ENCODE measurements around the gene TAF6. TPM values are rescaled to one million over a fixed set of nuclear protein-coding genes. Genes with fewer than 3 reads are reported as not detected.
"Not testable (repeated sequence)": the region's sequence is repeated elsewhere in the genome, so short reads cannot be mapped to it uniquely, and the experiment has no call there.

TAF6 gene
- total RNA-seq, 1 experiment from 2014 or later = 47.2 TPM

DNA sequence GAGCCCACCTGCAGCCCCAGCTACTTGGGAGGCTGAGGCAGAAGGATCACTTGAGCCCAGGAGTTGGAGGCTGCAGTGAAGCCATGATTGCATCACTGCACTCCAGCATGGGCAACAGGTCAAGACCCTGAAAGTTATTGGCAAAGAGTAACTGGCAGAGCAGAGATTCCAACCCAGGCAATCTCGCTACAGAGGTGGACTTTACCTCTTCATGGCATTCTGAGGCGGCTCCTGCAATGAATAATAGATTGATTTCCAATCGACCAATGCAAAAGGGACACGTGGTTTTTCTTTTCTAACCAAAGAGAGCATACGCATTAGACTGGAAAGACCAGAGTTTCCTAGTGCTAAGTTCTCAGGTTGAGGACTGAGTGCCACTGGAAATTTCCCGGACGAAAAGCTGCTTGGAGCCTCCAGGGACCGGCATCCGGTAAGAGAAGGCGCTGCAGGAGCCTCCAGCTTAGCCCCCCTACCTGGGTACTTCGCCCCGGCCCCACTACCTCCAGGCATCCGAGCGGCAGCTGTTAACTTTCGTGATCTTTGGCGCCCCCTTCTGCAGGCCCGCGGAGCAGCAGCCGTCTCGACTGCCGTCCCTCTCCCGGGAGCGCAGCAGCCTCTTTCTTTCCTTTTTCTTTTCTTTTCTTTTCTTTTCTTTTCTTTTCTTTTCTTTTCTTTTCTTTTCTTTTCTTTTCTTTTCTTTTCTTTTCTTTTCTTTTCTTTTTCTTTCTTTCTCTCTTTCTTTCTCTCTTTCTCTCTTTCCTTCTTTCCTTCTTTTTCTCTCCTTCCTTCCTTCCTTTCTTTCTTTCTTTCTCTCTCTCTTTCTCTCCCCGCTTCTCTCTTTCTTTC is 11.7 kb upstream of the TAF6 start:
- ChIA-PET CTCF (interaction anchor here (0.5 to 8.2 kb wide), 28 partner anchors 8 to 764 kb away, joined by 3 to 93 read pairs (median 3); partner anchors contain the start of genes AP4M1, LAMTOR4 and MCM7), POLR2A (interaction anchor here (0.9 to 1.5 kb wide), 5 partner anchors 12 to 41 kb away, joined by 3 to 5 read pairs (median 4); partner anchors contain the start of gene LAMTOR4)
- TF ChIP-seq, protein P1, sequence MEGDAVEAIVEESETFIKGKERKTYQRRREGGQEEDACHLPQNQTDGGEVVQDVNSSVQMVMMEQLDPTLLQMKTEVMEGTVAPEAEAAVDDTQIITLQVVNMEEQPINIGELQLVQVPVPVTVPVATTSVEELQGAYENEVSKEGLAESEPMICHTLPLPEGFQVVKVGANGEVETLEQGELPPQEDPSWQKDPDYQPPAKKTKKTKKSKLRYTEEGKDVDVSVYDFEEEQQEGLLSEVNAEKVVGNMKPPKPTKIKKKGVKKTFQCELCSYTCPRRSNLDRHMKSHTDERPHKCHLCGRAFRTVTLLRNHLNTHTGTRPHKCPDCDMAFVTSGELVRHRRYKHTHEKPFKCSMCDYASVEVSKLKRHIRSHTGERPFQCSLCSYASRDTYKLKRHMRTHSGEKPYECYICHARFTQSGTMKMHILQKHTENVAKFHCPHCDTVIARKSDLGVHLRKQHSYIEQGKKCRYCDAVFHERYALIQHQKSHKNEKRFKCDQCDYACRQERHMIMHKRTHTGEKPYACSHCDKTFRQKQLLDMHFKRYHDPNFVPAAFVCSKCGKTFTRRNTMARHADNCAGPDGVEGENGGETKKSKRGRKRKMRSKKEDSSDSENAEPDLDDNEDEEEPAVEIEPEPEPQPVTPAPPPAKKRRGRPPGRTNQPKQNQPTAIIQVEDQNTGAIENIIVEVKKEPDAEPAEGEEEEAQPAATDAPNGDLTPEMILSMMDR (IDR thresholded peaks at IDR 0.05; ENCODE audit: unreplicated experiment) = peak; percentile 90
- Mint-ChIP-seq H3K27me3 (ENCODE audit: insufficient read depth, unreplicated experiment) (peaks cover 5% of the 10 kb centered on the region), H3K36me3 (ENCODE audit: insufficient read depth, unreplicated experiment) (peaks cover under 1% of the 10 kb centered on the region), H3K27ac (ENCODE audit: low read depth, unreplicated experiment) (no peak overlapping the region), H3K4me1 (ENCODE audit: insufficient read depth, unreplicated experiment) (peaks cover 11% of the 10 kb centered on the region), H3K4me3 (ENCODE audit: unreplicated experiment) (no peak overlapping the region), H3K9me3 (ENCODE audit: unreplicated experiment) (no peaks in the 10 kb centered on the region)
- intact Hi-C loops (cut with micrococcal nuclease) = loop anchor here (10.0 kb wide), 1 partner anchor 214 kb away; no protein-coding TSS in a partner anchor
- no TSS peak for BruUV-seq (replicated peaks)
- DNase-seq (ENCODE audit: unreplicated experiment) = peak; percentile 67

DNA sequence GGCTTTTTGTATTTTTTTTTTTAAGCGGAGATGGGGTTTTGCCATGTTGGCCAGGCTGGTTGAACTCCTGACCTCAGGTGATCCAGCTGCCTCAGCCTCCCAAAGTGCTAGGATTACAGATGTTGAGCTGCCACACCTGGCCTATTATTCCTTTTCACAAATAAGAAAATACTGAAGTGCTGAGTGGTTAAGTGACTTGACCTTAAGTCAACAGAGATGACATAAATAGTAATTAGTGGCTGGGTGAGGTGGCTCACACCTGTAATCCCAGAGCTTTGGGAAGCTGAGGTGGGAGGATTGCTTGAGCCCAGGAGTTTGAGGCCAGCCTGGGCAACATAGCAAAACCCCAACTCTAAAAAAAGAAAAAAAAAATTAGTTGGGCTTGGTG is 11.1 kb upstream of the TAF6 start:
- H3K27ac Mint-ChIP-seq (ENCODE audit: low read depth, unreplicated experiment); H3K9me3 Mint-ChIP-seq (ENCODE audit: unreplicated experiment); H3K4me3 Mint-ChIP-seq (ENCODE audit: unreplicated experiment); H3K36me3 Mint-ChIP-seq (ENCODE audit: insufficient read depth, unreplicated experiment); BruUV-seq (replicated peaks); H3K27me3 Mint-ChIP-seq (ENCODE audit: insufficient read depth, unreplicated experiment); DNase-seq (ENCODE audit: unreplicated experiment): not testable (repeated sequence)
- H3K4me1 Mint-ChIP-seq (ENCODE audit: insufficient read depth, unreplicated experiment) = peaks cover 11% of the 10 kb centered on the region
- ChIA-PET POLR2A (interaction anchor here (0.6 to 1.5 kb wide), 6 partner anchors 9 to 41 kb away, joined by 3 to 5 read pairs (median 4); partner anchors contain the start of gene LAMTOR4), CTCF (interaction anchor here (0.6 to 8.2 kb wide), 25 partner anchors 8 to 1739 kb away, joined by 3 to 93 read pairs (median 3); partner anchors contain the start of genes AP4M1, LAMTOR4 and MCM7)
- intact Hi-C loops (cut with micrococcal nuclease) = loop anchor here (10.0 kb wide), 1 partner anchor 215 kb away; no protein-coding TSS in a partner anchor

DNA sequence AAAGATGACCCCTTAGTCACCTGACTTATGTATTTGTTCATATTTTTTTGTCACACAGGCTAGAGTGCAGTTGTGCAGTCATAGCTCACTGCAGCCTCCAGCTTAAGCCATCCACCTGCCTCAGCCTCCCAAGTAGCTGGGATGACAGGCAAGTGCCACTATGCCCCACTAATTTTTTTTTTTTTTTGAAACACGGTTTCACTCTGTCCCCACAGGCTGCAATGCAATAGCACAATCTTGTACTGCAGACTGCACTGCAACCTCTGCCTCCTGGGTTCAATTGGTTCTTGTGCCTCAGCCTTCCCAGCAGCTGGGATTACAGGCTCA is 9.4 kb upstream of the TAF6 start:
- no TSS peak for BruUV-seq (replicated peaks)
- TF ChIP-seq, protein P1 (IDR thresholded peaks at IDR 0.05; ENCODE audit: unreplicated experiment) = no peak
- Mint-ChIP-seq H3K4me3 (ENCODE audit: unreplicated experiment) (peak overlapping the region; percentile 98), H3K4me1 (ENCODE audit: insufficient read depth, unreplicated experiment) (peaks cover 11% of the 10 kb centered on the region), H3K27ac (ENCODE audit: low read depth, unreplicated experiment) (no peak overlapping the region), H3K36me3 (ENCODE audit: insufficient read depth, unreplicated experiment) (peaks cover 5% of the 10 kb centered on the region), H3K9me3 (ENCODE audit: unreplicated experiment) (no peaks in the 10 kb centered on the region), H3K27me3 (ENCODE audit: insufficient read depth, unreplicated experiment) (no peaks in the 10 kb centered on the region)
- no peak for DNase-seq (ENCODE audit: unreplicated experiment)
- ChIA-PET CTCF (interaction anchor here (0.7 to 8.2 kb wide), 3 partner anchors 12 to 87 kb away, joined by 3 to 93 read pairs (median 3); no protein-coding TSS in a partner anchor), POLR2A (interaction anchor here (0.7 kb wide), 1 partner anchor 14 kb away, joined by 3 read pairs; no protein-coding TSS in a partner anchor)
- intact Hi-C loops (cut with micrococcal nuclease) = loop anchor here (5.0 kb wide), 1 partner anchor 136 kb away; no protein-coding TSS in a partner anchor

DNA sequence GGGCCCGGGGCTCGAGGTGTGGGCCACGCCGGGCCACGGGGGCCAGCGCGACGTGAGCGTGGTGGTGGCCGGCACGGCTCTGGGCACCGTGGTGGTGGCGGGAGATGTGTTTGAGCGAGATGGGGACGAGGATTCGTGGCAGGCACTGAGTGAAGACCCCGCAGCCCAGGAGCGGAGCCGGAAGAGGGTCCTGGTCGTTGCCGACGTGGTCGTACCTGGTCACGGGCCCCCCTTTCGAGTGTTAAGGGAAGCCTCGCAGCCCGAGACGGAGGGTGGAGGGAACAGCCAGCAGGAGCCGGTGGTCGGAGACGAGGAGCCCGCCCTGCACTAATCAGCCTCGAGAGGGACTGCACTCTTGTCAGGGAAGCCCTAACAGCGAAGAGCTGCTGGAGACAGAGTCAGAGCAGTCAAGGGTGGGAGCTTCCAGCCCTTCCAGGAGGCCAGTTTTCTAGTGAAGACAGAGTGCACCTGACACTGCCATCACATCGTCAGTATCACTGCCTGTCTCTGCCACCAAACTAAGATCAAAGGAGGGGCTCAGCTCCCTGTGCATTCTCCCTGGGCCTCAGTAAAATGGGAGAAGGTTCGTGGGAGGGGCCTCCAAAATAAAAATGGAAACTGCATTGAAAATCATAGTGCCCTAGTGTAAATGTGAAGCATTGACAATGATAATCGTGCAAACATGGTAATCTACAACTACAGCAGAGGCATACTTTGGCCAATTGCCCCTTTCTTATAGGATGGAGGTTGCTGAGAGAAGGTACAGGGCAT is 8.9 kb upstream of the TAF6 start:
- Mint-ChIP-seq H3K36me3 (ENCODE audit: insufficient read depth, unreplicated experiment) (peaks cover 5% of the 10 kb centered on the region), H3K27me3 (ENCODE audit: insufficient read depth, unreplicated experiment) (no peaks in the 10 kb centered on the region), H3K27ac (ENCODE audit: low read depth, unreplicated experiment) (no peak overlapping the region), H3K9me3 (ENCODE audit: unreplicated experiment) (no peaks in the 10 kb centered on the region), H3K4me1 (ENCODE audit: insufficient read depth, unreplicated experiment) (peaks cover 11% of the 10 kb centered on the region), H3K4me3 (ENCODE audit: unreplicated experiment) (peak overlapping the region; percentile 98)
- TF ChIP-seq, protein P1 (IDR thresholded peaks at IDR 0.05; ENCODE audit: unreplicated experiment) = no peak
- no TSS peak for BruUV-seq (replicated peaks)
- CTCF ChIA-PET = interaction anchor here (0.7 to 8.2 kb wide), 3 partner anchors 12 to 88 kb away, joined by 3 to 93 read pairs (median 3); no protein-coding TSS in a partner anchor
- POLR2A ChIA-PET = interaction anchor here (0.7 kb wide), 2 partner anchors 13 to 1155 kb away, joined by 3 read pairs; no protein-coding TSS in a partner anchor
- DNase-seq (ENCODE audit: unreplicated experiment) = no peak
- intact Hi-C loops (cut with micrococcal nuclease) = loop anchor here (5.0 kb wide), 1 partner anchor 136 kb away; no protein-coding TSS in a partner anchor

Measured in MCF 10A (cell line).